K562 (cell line): ENCODE results near the gene DHCR7. TPM values are rescaled to one million over a fixed set of nuclear protein-coding genes. Genes with fewer than 3 reads are reported as not detected.

Experiments
- ATAC-seq: fragments of 200-7000 bp; cut with Tn5 transposase; 3 replicates; pipeline ENCODE4 v1.9.1; 2020; ENCODE audit warnings: moderate library complexity
- BruUV-seq: library from RNA; stranded (reverse); fragments of 400-500 nt; replicated peaks from 2 replicates; lab custom pipeline; 2021; lab: Mats Ljungman, UMichigan
- CTCF ChIA-PET: fragments of 300-600 bp; formaldehyde crosslinking; extraction: SDS; loops from one replicate; lab custom pipeline; 2021; ENCODE audit warnings: low intra/inter-chr PET ratio; lab: Yijun Ruan, JAX
- POLR2A ChIA-PET: fragments of 300-600, 350-650 bp; sonication (Branson Sonifier 250); formaldehyde crosslinking; extraction: SDS; loops from one replicate; lab custom pipeline; 2021; ENCODE audit warnings: antibody characterized with exemption, inconsistent platforms; lab: Yijun Ruan, JAX
- DNase-seq, 4 experiments: peaks; one replicate each; pipeline versions ENCODE4 v3.0.0 to v3.0.0-alpha.2; 2011 to 2018; ENCODE audit warnings: low spot score in 3 of 4, mixed read lengths in 3 of 4; ENCODE audit errors: extremely low read depth in 1 of 4
- FAIRE-seq: peaks from 2 replicates; lab custom pipeline; 2011; peaks lifted over from hg19 to GRCh38; lab: Jason Lieb, UNC
- H2AFZ ChIP-seq: 2 replicates; pipeline ENCODE4 v1.6.0; 2011; ENCODE audit warnings: low read depth, low read length, control low read depth, inconsistent platforms
- H3K27ac ChIP-seq: fragments of 200-600 bp; 3 replicates; pipeline ENCODE4 v1.8.0; 2011; ENCODE audit warnings: low read depth, mild to moderate bottlenecking, control low read depth, inconsistent platforms, low read length, moderate library complexity, mixed read lengths; ENCODE audit errors: extremely low read depth
- H3K27me3 ChIP-seq, 2 experiments: fragments of 300-600 bp in 1 of 2; 2 replicates in 1 of 2; 3 replicates in 1 of 2; pipeline versions ENCODE4 v1.6.0 to v1.8.0; 2011; ENCODE audit warnings: inconsistent platforms in 2 of 2, low read length in 2 of 2, mild to moderate bottlenecking in 1 of 2, mixed read lengths in 1 of 2, moderate library complexity in 1 of 2; ENCODE audit not compliant: control insufficient read depth in 2 of 2, insufficient read depth in 2 of 2
- H3K36me3 ChIP-seq: fragments of 300-600 bp; 3 replicates; pipeline ENCODE4 v1.8.0; 2011; ENCODE audit warnings: mild to moderate bottlenecking, low read length, inconsistent platforms; ENCODE audit not compliant: control insufficient read depth, insufficient read depth
- H3K4me1 ChIP-seq, 2 experiments: fragments of 200-600 bp in 1 of 2; replicated peaks in 1 of 2; 2 replicates in 1 of 2; 3 replicates in 1 of 2; pipeline versions ENCODE4 v1.5.1 to v1.8.0; 2011; ENCODE audit warnings: inconsistent platforms in 2 of 2, low read length in 2 of 2, mild to moderate bottlenecking in 1 of 2, mixed read lengths in 1 of 2, moderate library complexity in 1 of 2; ENCODE audit not compliant: control insufficient read depth in 2 of 2, insufficient read depth in 2 of 2
- H3K4me2 ChIP-seq: 2 replicates; pipeline ENCODE4 v1.6.1; 2011; ENCODE audit warnings: low read length, control low read depth, inconsistent platforms, mixed read lengths; ENCODE audit not compliant: insufficient read depth
- H3K4me3 ChIP-seq: fragments of 200-600 bp; sonication (generic), shearing (Covaris generic); 2 replicates; pipeline ENCODE4 v1.5.1; 2016; ENCODE audit warnings: control low read depth, inconsistent platforms
- H3K79me2 ChIP-seq: fragments of 200-600 bp; 3 replicates; pipeline ENCODE4 v1.8.0; 2011; ENCODE audit warnings: low read length, inconsistent platforms; ENCODE audit not compliant: control insufficient read depth, insufficient read depth
- H3K9ac ChIP-seq, 2 experiments: 2 replicates each; pipeline versions ENCODE4 v1.6.0 to v1.6.1; 2011; ENCODE audit warnings: low read depth in 2 of 2, low read length in 2 of 2, control low read depth in 1 of 2, inconsistent platforms in 1 of 2, mild to moderate bottlenecking in 1 of 2, mixed read lengths in 1 of 2; ENCODE audit not compliant: insufficient read depth in 1 of 2
- H3K9me1 ChIP-seq: one replicate; pipeline ENCODE4 v1.6.0; 2011; ENCODE audit warnings: inconsistent platforms, mild to moderate bottlenecking, low read length, moderate library complexity; ENCODE audit not compliant: control insufficient read depth, insufficient read depth
- H3K9me3 ChIP-seq: replicated peaks from 2 replicates; pipeline ENCODE4 v1.5.1; 2011; ENCODE audit warnings: low read depth, low read length, inconsistent platforms; ENCODE audit not compliant: control insufficient read depth, insufficient read depth
- H4K20me1 ChIP-seq: replicated peaks from 2 replicates; pipeline ENCODE4 v1.6.1; 2011; ENCODE audit warnings: low read length, inconsistent platforms, mixed read lengths; ENCODE audit not compliant: control insufficient read depth, insufficient read depth
- MEF2D ChIP-seq: conservative IDR thresholded peaks from 2 replicates; pipeline ENCODE4 v1.6.1; 2016; ENCODE audit warnings: low read depth, missing genetic modification characterization, missing compliant biosample characterization
- NR2C1 ChIP-seq, 2 experiments: fragments of 450-650 bp; IDR thresholded peaks; 2 replicates each; pipeline ENCODE4 v1.6.1; 2017; ENCODE audit warnings: mild to moderate bottlenecking in 2 of 2, antibody characterized with exemption in 1 of 2, inconsistent platforms in 1 of 2, missing compliant biosample characterization in 1 of 2, missing genetic modification characterization in 1 of 2
- NR2C2 ChIP-seq, 2 experiments: fragments of 200-800 bp in 1 of 2; sonication (Bioruptor generic) in 1 of 2; sonication (generic) in 1 of 2; formaldehyde crosslinking in 1 of 2; IDR thresholded peaks; 2 replicates each; pipeline versions ENCODE4 v1.6.1 to v1.8.0; 2016 to 2022; ENCODE audit warnings: mild to moderate bottlenecking in 1 of 2, missing compliant biosample characterization in 1 of 2, missing genetic modification characterization in 1 of 2, missing genetic modification reagents in 1 of 2
- SP2 ChIP-seq: IDR thresholded peaks from 2 replicates; pipeline ENCODE4 v1.6.1; 2011; ENCODE audit warnings: mild to moderate bottlenecking, low read depth, low read length, moderate library complexity; ENCODE audit not compliant: poor library complexity, severe bottlenecking; ENCODE audit errors: extremely low read depth
- WGBS: fragments of 100-300 bp; shearing (Covaris generic); methylation state at CpG from one replicate; pipeline ENCODE4 v1.1.6; 2016; ENCODE audit warnings: low coverage, mixed read lengths; ENCODE audit not compliant: insufficient coverage; ENCODE audit errors: missing lambda C conversion rate; 5-methylcytosine and 5-hydroxymethylcytosine counted together
- in situ Hi-C: fragments of 300-500 bp; cut with MboI; formaldehyde crosslinking; loops from 4 replicates; pipeline ENCODE4 v1.15.0; 2018; ENCODE audit warnings: inconsistent platforms, mixed read lengths
- intact Hi-C: fragments of 100-400 bp; cut with micrococcal nuclease; formaldehyde crosslinking; loops from 2 replicates; pipeline ENCODE4 v1.14.2; 2022
- polyA plus RNA-seq, 8 experiments: library from polyadenylated mRNA; depleted of rRNA in 4 of 8; stranded (reverse) in 5 of 8; unstranded in 3 of 8; fragments of >200 nt; fragmentation: Nextera tagmentation in 2 of 8; fragmentation: Illumina TruSeq in 1 of 8; extraction: Ambion mirVana in 2 of 8; extraction: Trizol in 1 of 8; gene quantifications; 2 replicates each; pipeline versions ENCODE4 v1.2.1 to v1.2.3, GENCODE V29; 2011 to 2014; ENCODE audit warnings: inconsistent platforms in 1 of 8, missing spikeins in 1 of 8
- total RNA-seq, 7 experiments: library from RNA; depleted of rRNA in 6 of 7; stranded (reverse); fragments of >200 nt in 6 of 7; fragmentation: Illumina TruSeq in 2 of 7; extraction: Trizol in 2 of 7; gene quantifications; 2 replicates each; pipeline versions ENCODE4 v1.2.1 to v1.2.3, GENCODE V29; 2011 to 2021; ENCODE audit warnings: low replicate concordance in 1 of 7

The DHCR7 gene
- total and polyA plus RNA-seq, 9 of the 15 experiments (the other 6 are each of a cell fraction or from before 2014, with no cell fraction given) = 8.4 to 192 (median 82.4) TPM

GRCh38 chr11:71459767-71460320 lies 11.7 kb upstream of the DHCR7 start:
- Histone ChIP-seq H3K9me3 (no peaks in the 10 kb centered on the region), H3K27me3 (no peaks in the 10 kb centered on the region), H2AFZ (no peak overlapping the region), H3K4me3 (no peak overlapping the region), H3K9me1 (peaks cover 6% of the 10 kb centered on the region), H3K79me2 (no peaks in the 10 kb centered on the region; the same call in 2 of the 3 replicates), H3K4me2 (no peak overlapping the region), H3K36me3 (peaks cover 79% of the 10 kb centered on the region), H3K27ac (no peak overlapping the region), H4K20me1 (no peaks in the 10 kb centered on the region), H3K4me1 (peaks cover 0 to 6% of the 10 kb centered on the region in 2 experiments; a peak in 1 of 5 replicates), H3K9ac (no peak overlapping the region)
- ChIA-PET CTCF (no interaction called here), POLR2A (no interaction called here)
- BruUV-seq = no TSS peak
- ATAC-seq (no peak), DNase-seq (no peak), FAIRE-seq (no peak)
- in situ Hi-C loops = no loop called here
- WGBS = 66% methylated on average over 9 of the region's 11 CpGs
- no peak for TF ChIP-seq SP2
- no peak for TF ChIP-seq MEF2D (tag)
- peak; percentile 90 for TF ChIP-seq NR2C2 (CRISPR knock-in tag; IDR thresholded peaks at IDR 0.05)
- peak; percentile 90 for TF ChIP-seq NR2C2 (tag; IDR thresholded peaks at IDR 0.05)
- peak; percentile 94 for TF ChIP-seq NR2C1 (IDR thresholded peaks at IDR 0.05)
- TF ChIP-seq NR2C1 (tag; IDR thresholded peaks at IDR 0.05) = peak; percentile 95
- intact Hi-C loops = no loop called here
